PFSK-1 (cell line): ENCODE results near the gene E4F1.

Source experiments
- POLR2AphosphoS5 ChIP-seq: IDR thresholded peaks from 2 replicates; pipeline ENCODE4 v1.6.1; 2012; ENCODE audit warnings: low read depth, mild to moderate bottlenecking, control low read depth, low read length, moderate library complexity
- TAF1 ChIP-seq: IDR thresholded peaks from 2 replicates; pipeline ENCODE4 v1.6.1; 2012; ENCODE audit warnings: low read length, control low read depth, borderline replicate concordance; ENCODE audit not compliant: insufficient read depth

DNA sequence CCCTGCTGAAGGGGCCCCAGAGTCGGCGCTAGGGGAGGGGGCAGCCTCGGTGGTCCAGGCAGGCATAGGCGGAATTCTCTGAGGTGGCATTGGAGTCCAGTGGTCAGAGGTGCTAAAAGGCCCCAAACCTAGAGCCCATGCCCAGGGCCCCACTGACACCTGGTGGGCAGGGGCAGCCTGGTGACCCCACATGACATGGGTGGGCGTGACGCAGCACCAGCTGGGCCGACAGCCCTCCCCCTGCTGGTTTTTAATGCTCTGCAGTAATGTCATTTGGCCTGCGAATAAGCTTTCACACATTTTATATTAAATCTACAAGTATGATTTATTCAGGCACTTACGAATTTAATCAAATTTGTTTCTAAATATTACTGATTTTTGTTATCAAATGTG, 46.7 kb downstream of the E4F1 start:
- TF ChIP-seq POLR2AphosphoS5 (no peak), TAF1 (no peak)
